ENCODE results near the gene DNAJC11. TPM values are rescaled to one million over a fixed set of nuclear protein-coding genes. Genes with fewer than 3 reads are reported as not detected.

The DNAJC11 gene
- total RNA-seq, 4 donors from 2014 or later, result 62.9 to 119 (median 63.4) TPM

DNA sequence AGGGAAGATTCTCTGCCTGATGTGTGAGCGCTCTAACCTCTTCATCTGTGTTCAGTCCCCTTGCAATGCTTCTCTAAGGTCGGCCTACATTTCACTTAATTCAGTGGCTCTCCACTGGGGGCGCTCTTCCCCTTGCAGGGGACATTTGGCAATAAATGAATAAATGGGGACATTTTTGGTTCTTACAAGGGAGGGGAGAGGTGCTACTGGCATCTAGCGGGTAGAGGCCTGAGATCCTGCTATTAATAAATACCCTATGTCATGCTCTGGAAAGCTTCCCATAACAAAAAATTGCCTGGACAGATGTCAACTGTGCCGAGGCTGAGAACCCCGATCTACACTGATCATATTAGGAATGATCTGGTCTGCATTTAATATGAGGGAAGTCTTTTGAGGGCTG, 25.9 kb upstream of the DNAJC11 start:
- Histone ChIP-seq H3K27ac (no peak overlapping the region), H3K4me3 (no peak overlapping the region), H3K4me1 (no peaks in the 10 kb centered on the region), H3K9me3 (no peaks in the 10 kb centered on the region), H3K27me3 (no peaks in the 10 kb centered on the region), H3K36me3 (no peaks in the 10 kb centered on the region)
- TF ChIP-seq POLR2A (IDR thresholded peaks at IDR 0.05), result no peak
- TF ChIP-seq, protein P1, sequence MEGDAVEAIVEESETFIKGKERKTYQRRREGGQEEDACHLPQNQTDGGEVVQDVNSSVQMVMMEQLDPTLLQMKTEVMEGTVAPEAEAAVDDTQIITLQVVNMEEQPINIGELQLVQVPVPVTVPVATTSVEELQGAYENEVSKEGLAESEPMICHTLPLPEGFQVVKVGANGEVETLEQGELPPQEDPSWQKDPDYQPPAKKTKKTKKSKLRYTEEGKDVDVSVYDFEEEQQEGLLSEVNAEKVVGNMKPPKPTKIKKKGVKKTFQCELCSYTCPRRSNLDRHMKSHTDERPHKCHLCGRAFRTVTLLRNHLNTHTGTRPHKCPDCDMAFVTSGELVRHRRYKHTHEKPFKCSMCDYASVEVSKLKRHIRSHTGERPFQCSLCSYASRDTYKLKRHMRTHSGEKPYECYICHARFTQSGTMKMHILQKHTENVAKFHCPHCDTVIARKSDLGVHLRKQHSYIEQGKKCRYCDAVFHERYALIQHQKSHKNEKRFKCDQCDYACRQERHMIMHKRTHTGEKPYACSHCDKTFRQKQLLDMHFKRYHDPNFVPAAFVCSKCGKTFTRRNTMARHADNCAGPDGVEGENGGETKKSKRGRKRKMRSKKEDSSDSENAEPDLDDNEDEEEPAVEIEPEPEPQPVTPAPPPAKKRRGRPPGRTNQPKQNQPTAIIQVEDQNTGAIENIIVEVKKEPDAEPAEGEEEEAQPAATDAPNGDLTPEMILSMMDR (IDR thresholded peaks at IDR 0.05), result peak; percentile 63 to 86 (median 72)
- peak; percentile 28 to 77 (median 59) for DNase-seq

- no peak for TF ChIP-seq POLR2A (IDR thresholded peaks at IDR 0.05)
- TF ChIP-seq, protein P1 (IDR thresholded peaks at IDR 0.05), result no peak
- no peak for DNase-seq
- Histone ChIP-seq H3K27me3 (no peaks in the 10 kb centered on the region), H3K27ac (no peak overlapping the region), H3K36me3 (no peaks in the 10 kb centered on the region), H3K9me3 (no peaks in the 10 kb centered on the region), H3K4me3 (no peak overlapping the region), H3K4me1 (no peaks in the 10 kb centered on the region)
Observed at GRCh38 chr1:6726253-6726652, 24.6 kb upstream of the DNAJC11 start.

- Histone ChIP-seq H3K27me3 (no peaks in the 10 kb centered on the region), H3K4me1 (no peaks in the 10 kb centered on the region), H3K36me3 (no peaks in the 10 kb centered on the region), H3K4me3 (no peak overlapping the region), H3K27ac (no peak overlapping the region), H3K9me3 (no peaks in the 10 kb centered on the region)
- no peak for TF ChIP-seq POLR2A (IDR thresholded peaks at IDR 0.05)
- TF ChIP-seq, protein P1 (IDR thresholded peaks at IDR 0.05), result no peak
- DNase-seq, result no peak
Observed at GRCh38 chr1:6724517-6725141, 23.0 kb upstream of the DNAJC11 start.

DNA sequence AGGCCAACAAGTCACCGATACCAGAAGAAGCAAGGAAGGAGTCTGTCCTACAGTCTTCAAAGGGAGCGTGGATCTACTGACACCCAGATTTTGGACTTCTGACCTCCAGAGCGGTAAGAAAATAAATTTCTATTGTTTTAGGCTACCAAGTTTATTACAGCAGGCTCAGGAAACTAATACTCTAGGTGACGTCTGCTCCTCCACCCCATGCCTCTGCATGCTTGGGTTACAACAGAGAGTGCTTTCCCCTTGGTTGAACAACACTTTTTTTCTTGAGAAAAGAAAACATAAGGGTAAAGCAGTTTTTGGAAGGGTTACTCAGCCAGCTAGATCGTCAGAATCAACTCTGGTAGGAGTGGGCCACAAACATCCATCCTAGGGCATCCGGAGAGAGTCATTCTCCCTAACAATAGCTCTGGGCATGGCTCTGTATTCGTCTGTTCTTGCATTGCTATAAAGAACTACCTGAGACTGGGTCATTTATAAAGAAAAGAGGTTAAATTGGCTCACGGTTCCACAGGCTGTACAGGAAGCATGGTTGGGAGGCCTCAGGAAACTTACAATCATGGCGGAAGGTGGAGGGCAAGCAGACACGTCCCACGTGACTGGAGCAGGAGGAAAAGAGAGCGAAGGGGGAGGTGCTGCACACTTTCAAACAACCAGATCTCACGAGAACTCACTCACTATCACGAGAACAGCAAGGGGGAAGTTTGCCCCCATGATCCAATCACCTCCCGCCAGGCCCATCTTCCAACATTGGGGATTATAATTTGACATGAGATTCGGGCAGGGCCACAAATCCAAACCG, 22.2 kb upstream of the DNAJC11 start:
- no peaks in the 10 kb centered on the region for H3K9me3 ChIP-seq
- H3K27ac ChIP-seq, result no peak overlapping the region
- no peak for TF ChIP-seq POLR2A (IDR thresholded peaks at IDR 0.05)
- TF ChIP-seq, protein P1 (IDR thresholded peaks at IDR 0.05), result no peak
- DNase-seq, result no peak
- no peak overlapping the region for H3K4me3 ChIP-seq
- H3K27me3 ChIP-seq, result no peaks in the 10 kb centered on the region
- no peaks in the 10 kb centered on the region for H3K36me3 ChIP-seq
- H3K4me1 ChIP-seq, result no peaks in the 10 kb centered on the region

- Histone ChIP-seq H3K9me3 (peaks cover 0 to 4% (median 2%) of the 10 kb centered on the region in 4 donors), H3K36me3 (no peaks in the 10 kb centered on the region), H3K27ac (no peak overlapping the region), H3K4me3 (no peak overlapping the region), H3K4me1 (no peaks in the 10 kb centered on the region), H3K27me3 (no peaks in the 10 kb centered on the region)
- no peak for DNase-seq
- no peak for TF ChIP-seq POLR2A (IDR thresholded peaks at IDR 0.05)
- TF ChIP-seq, protein P1 (IDR thresholded peaks at IDR 0.05), result no peak
Observed at GRCh38 chr1:6711174-6711573, 9.6 kb upstream of the DNAJC11 start.

All from Peyer's patch (tissue), 4 donors.